ENCODE results near the gene STX1A.

STX1A gene

GRCh38 chr7:73741600-73741999, 22.1 kb upstream of the STX1A start:
- no peak for DNase-seq

DNA sequence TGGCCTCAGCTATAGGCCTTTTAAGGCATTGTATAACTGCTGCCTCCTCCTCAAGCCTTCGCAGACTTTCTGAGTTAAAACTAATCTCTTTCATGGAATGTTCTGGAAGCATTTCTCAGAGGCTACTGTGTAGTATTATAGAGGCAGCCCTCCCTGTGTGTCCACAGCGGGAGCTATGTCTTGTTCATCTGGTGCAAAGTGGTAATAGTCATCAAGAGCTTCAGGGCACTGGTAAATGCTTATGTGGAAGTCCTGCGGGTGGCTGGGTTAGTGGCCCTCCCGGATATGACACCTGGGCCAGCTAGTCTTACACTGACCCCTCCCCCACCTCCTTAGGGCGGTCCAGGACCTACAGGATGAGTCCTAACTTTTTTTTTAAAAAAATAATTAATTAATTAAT, 21.3 kb upstream of the STX1A start:
- no peaks in the 10 kb centered on the region for H3K4me1 ChIP-seq
- no peaks in the 10 kb centered on the region for H3K9me3 ChIP-seq
- H3K4me3 ChIP-seq (ENCODE audit: low read depth, low read length) = no peak overlapping the region
- H3K36me3 ChIP-seq = no peaks in the 10 kb centered on the region
- H3K27me3 ChIP-seq = no peaks in the 10 kb centered on the region
- no peak for TF ChIP-seq CTCF (IDR thresholded peaks at IDR 0.05; ENCODE audit: low read depth, low read length)
- no peak for DNase-seq

More at GRCh38 chr7:73741600-73741999, 22.1 kb upstream of the STX1A start:
- Histone ChIP-seq H3K4me1 (no peaks in the 10 kb centered on the region), H3K27me3 (no peaks in the 10 kb centered on the region), H3K4me3 (ENCODE audit: low read depth, low read length) (no peak overlapping the region), H3K9me3 (no peaks in the 10 kb centered on the region), H3K36me3 (no peaks in the 10 kb centered on the region)
- no peak for TF ChIP-seq CTCF (IDR thresholded peaks at IDR 0.05; ENCODE audit: low read depth, low read length)

DNA sequence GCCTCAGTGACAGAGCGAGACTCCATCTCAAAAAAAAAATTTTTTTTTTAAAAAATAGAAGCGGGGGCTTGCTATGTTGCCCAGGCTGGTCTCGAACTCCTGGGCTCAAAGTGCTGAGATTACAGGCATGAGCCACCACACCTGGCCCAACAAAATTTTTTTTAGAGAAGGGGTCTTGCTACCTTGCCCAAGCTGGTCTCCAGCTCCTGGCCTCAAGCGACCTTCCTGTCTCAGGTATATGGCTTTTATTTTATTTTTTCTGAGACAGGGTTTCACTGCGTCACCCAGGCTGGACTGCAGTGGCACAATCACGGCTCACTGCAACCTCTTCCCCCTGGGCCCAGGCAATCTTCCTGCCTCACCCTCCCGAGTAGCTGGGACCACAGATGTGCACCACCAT, 20.7 kb upstream of the STX1A start:
- TF ChIP-seq CTCF (IDR thresholded peaks at IDR 0.05; ENCODE audit: low read depth, low read length) = no peak
- no peaks in the 10 kb centered on the region for H3K27me3 ChIP-seq
- H3K4me3 ChIP-seq (ENCODE audit: low read depth, low read length) = no peak overlapping the region
- no peaks in the 10 kb centered on the region for H3K4me1 ChIP-seq
- no peaks in the 10 kb centered on the region for H3K36me3 ChIP-seq
- no peak for DNase-seq
- no peaks in the 10 kb centered on the region for H3K9me3 ChIP-seq

GRCh38 chr7:73739387-73739767, 19.9 kb upstream of the STX1A start:
- H3K4me3 ChIP-seq (ENCODE audit: low read depth, low read length) = peak overlapping the region; percentile 75
- TF ChIP-seq CTCF (IDR thresholded peaks at IDR 0.05; ENCODE audit: low read depth, low read length) = no peak
- H3K36me3 ChIP-seq = no peaks in the 10 kb centered on the region
- no peak for DNase-seq
- no peaks in the 10 kb centered on the region for H3K27me3 ChIP-seq
- H3K9me3 ChIP-seq = no peaks in the 10 kb centered on the region
- H3K4me1 ChIP-seq = no peaks in the 10 kb centered on the region

- Histone ChIP-seq H3K9me3 (no peaks in the 10 kb centered on the region), H3K36me3 (no peaks in the 10 kb centered on the region), H3K4me3 (ENCODE audit: low read depth, low read length) (peak within 1 kb of the TSS; percentile 75), H3K4me1 (no peaks in the 10 kb centered on the region), H3K27me3 (no peaks in the 10 kb centered on the region)
- TF ChIP-seq CTCF (IDR thresholded peaks at IDR 0.05; ENCODE audit: low read depth, low read length) = no peak
- DNase-seq = peak; percentile 98
These were observed 19.3 kb upstream of the STX1A start, which contains the start of gene ABHD11 for GRCh38 chr7:73738612-73739386. Gene ABHD11 (minus strand): TSS chr7:73738802. CDS start chr7:73738770, 32 bp downstream.

DNA sequence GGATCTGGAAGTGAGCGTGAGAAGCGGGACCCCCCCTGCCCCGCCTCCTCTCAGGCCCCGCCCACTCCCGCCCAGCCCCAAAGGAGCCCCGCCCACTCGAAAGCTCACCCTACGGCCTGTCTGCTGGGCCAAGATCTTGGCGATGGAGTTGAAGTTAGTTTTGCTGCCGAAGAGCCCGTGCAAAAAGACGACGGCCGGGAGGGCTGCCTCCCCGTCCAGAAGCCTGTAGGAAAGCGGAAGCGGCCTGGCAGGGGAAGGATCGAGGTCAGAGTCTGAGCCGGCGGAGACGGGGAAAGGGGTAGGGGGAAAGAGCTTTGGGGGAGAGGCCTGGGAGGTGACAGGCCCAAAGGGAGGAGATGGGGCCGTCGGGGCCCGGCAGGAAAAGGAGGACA, 18.7 kb upstream of the STX1A start:
- DNase-seq = peak; percentile 71
- Histone ChIP-seq H3K4me3 (ENCODE audit: low read depth, low read length) (peak overlapping the region; percentile 75), H3K36me3 (no peaks in the 10 kb centered on the region), H3K9me3 (no peaks in the 10 kb centered on the region), H3K4me1 (no peaks in the 10 kb centered on the region), H3K27me3 (no peaks in the 10 kb centered on the region)
- TF ChIP-seq CTCF (IDR thresholded peaks at IDR 0.05; ENCODE audit: low read depth, low read length) = no peak
